Activated CD4-positive, alpha-beta T cell treated with anti-CD3 and anti-CD28 coated beads, Interleukin-2, amount 10 ng/mL, durations not matched to agents 24 days and 14 days (primary cell): Measurements from ENCODE around the gene MED16. TPM values are rescaled to one million over a fixed set of nuclear protein-coding genes. Genes with fewer than 3 reads are reported as not detected.

Experiments
- DNase-seq: peaks from one replicate; pipeline ENCODE4 v3.0.0; 2022
- H3K27ac Mint-ChIP-seq: one replicate; pipeline ENCODE4 v1.8.0; 2022; ENCODE audit warnings: mild to moderate bottlenecking, mixed read lengths
- H3K27me3 Mint-ChIP-seq: one replicate; pipeline ENCODE4 v1.8.0; 2022; ENCODE audit warnings: mixed read lengths
- H3K36me3 Mint-ChIP-seq: one replicate; pipeline ENCODE4 v1.8.0; 2022; ENCODE audit warnings: low read depth, mild to moderate bottlenecking, mixed read lengths
- H3K4me1 Mint-ChIP-seq: one replicate; pipeline ENCODE4 v1.8.0; 2021; ENCODE audit warnings: mixed read lengths
- H3K4me3 Mint-ChIP-seq: one replicate; pipeline ENCODE4 v1.8.0; 2022; ENCODE audit warnings: mild to moderate bottlenecking, moderate library complexity, mixed read lengths
- H3K9me3 Mint-ChIP-seq: one replicate; pipeline ENCODE4 v1.8.0; 2021; ENCODE audit warnings: mixed read lengths
- intact Hi-C: fragments of 100-400 bp; cut with micrococcal nuclease; formaldehyde crosslinking; loops from one replicate; pipeline ENCODE4 v1.15.1; 2023
- total RNA-seq: library from RNA; stranded (reverse); gene quantifications from 2 replicates; pipeline ENCODE4 v1.2.3, GENCODE V29; 2022

MED16 gene
- total RNA-seq, 1 donor from 2014 or later = 58.1 TPM

GRCh38 chr19:924553-925086 is 31.6 kb upstream of the MED16 start:
- DNase-seq = peak; percentile 79
- Mint-ChIP-seq H3K27ac (peak overlapping the region; percentile 81), H3K4me3 (peak overlapping the region; percentile 86), H3K9me3 (no peaks in the 10 kb centered on the region), H3K36me3 (peaks cover 1% of the 10 kb centered on the region), H3K4me1 (peaks cover 12% of the 10 kb centered on the region), H3K27me3 (no peaks in the 10 kb centered on the region)
- intact Hi-C loops = loop anchor here (1.0 to 5.0 kb wide), 4 partner anchors 60 to 268 kb away; partner anchors contain the start of genes PTBP1 and WDR18

- Mint-ChIP-seq H3K9me3 (no peaks in the 10 kb centered on the region), H3K4me1 (peaks cover 16% of the 10 kb centered on the region), H3K36me3 (peaks cover 1% of the 10 kb centered on the region), H3K27me3 (peaks cover 2% of the 10 kb centered on the region), H3K27ac (peak overlapping the region; percentile 92), H3K4me3 (peak overlapping the region; percentile 86)
- DNase-seq = peak; percentile 90
- intact Hi-C loops = loop anchor here (1.0 to 5.0 kb wide), 4 partner anchors 150 to 321 kb away; partner anchors contain the start of gene ATP5F1D
These were observed 27.3 kb upstream of the MED16 start for GRCh38 chr19:920051-920864.

GRCh38 chr19:919199-920050 is 26.4 kb upstream of the MED16 start:
- intact Hi-C loops = loop anchor here (1.0 to 5.0 kb wide), 4 partner anchors 149 to 321 kb away; partner anchors contain the start of gene ATP5F1D
- Mint-ChIP-seq H3K4me3 (peak overlapping the region; percentile 75), H3K27me3 (peaks cover 2% of the 10 kb centered on the region), H3K4me1 (peaks cover 18% of the 10 kb centered on the region), H3K36me3 (peaks cover 1% of the 10 kb centered on the region), H3K9me3 (no peaks in the 10 kb centered on the region), H3K27ac (peak overlapping the region; percentile 73)
- peak; percentile 82 for DNase-seq

GRCh38 chr19:918481-919198 is 25.7 kb upstream of the MED16 start:
- intact Hi-C loops = no loop called here
- Mint-ChIP-seq H3K27ac (peak overlapping the region; percentile 73), H3K4me1 (peaks cover 17% of the 10 kb centered on the region), H3K36me3 (peaks cover 1% of the 10 kb centered on the region), H3K9me3 (no peaks in the 10 kb centered on the region), H3K27me3 (peaks cover 2% of the 10 kb centered on the region), H3K4me3 (peak overlapping the region; percentile 75)
- DNase-seq = peak; percentile 77

GRCh38 chr19:918152-918437 is 25.1 kb upstream of the MED16 start:
- H3K27ac Mint-ChIP-seq = peak overlapping the region; percentile 74
- peaks cover 1% of the 10 kb centered on the region for H3K36me3 Mint-ChIP-seq
- H3K9me3 Mint-ChIP-seq = no peaks in the 10 kb centered on the region
- peaks cover 2% of the 10 kb centered on the region for H3K27me3 Mint-ChIP-seq
- peaks cover 17% of the 10 kb centered on the region for H3K4me1 Mint-ChIP-seq
- peak overlapping the region; percentile 80 for H3K4me3 Mint-ChIP-seq
- intact Hi-C loops = no loop called here
- no peak for DNase-seq

GRCh38 chr19:917323-918151 is 24.6 kb upstream of the MED16 start, which contains the start of gene KISS1R:
Gene KISS1R (plus strand): TSS chr19:917333. CDS start chr19:917503, 170 bp downstream.
- Mint-ChIP-seq H3K4me3 (peak within 1 kb of the TSS; percentile 80), H3K36me3 (peaks cover 1% of the 10 kb centered on the region), H3K27me3 (peaks cover 2% of the 10 kb centered on the region), H3K27ac (peak within 1 kb of the TSS; percentile 74), H3K9me3 (no peaks in the 10 kb centered on the region), H3K4me1 (peaks cover 17% of the 10 kb centered on the region)
- intact Hi-C loops = no loop called here
- DNase-seq = peak; percentile 84

GRCh38 chr19:916645-917322 is 23.8 kb upstream of the MED16 start:
- peak overlapping the region; percentile 23 for H3K4me3 Mint-ChIP-seq
- no peak overlapping the region for H3K27ac Mint-ChIP-seq
- intact Hi-C loops = no loop called here
- DNase-seq = peak; percentile 66
- H3K9me3 Mint-ChIP-seq = no peaks in the 10 kb centered on the region
- H3K27me3 Mint-ChIP-seq = peaks cover 2% of the 10 kb centered on the region
- H3K36me3 Mint-ChIP-seq = peaks cover 1% of the 10 kb centered on the region
- peaks cover 15% of the 10 kb centered on the region for H3K4me1 Mint-ChIP-seq

- Mint-ChIP-seq H3K4me3 (peak within 1 kb of the TSS; percentile 85), H3K9me3 (no peaks in the 10 kb centered on the region), H3K36me3 (peaks cover 8% of the 10 kb centered on the region), H3K27ac (peak within 1 kb of the TSS; percentile 89), H3K4me1 (peaks cover 26% of the 10 kb centered on the region), H3K27me3 (peaks cover 2% of the 10 kb centered on the region)
- intact Hi-C loops = no loop called here
- peak; percentile 97 for DNase-seq
These were observed 20.2 kb upstream of the MED16 start, which contains the start of gene R3HDM4 for GRCh38 chr19:913080-913748. Gene R3HDM4 (minus strand): TSS chr19:913219. CDS start chr19:913157, 62 bp downstream.

GRCh38 chr19:912181-913079 is 19.4 kb upstream of the MED16 start:
- no peaks in the 10 kb centered on the region for H3K27me3 Mint-ChIP-seq
- H3K4me3 Mint-ChIP-seq = peak overlapping the region; percentile 85
- peak; percentile 80 for DNase-seq
- H3K9me3 Mint-ChIP-seq = no peaks in the 10 kb centered on the region
- peaks cover 8% of the 10 kb centered on the region for H3K36me3 Mint-ChIP-seq
- peaks cover 29% of the 10 kb centered on the region for H3K4me1 Mint-ChIP-seq
- intact Hi-C loops = no loop called here
- H3K27ac Mint-ChIP-seq = peak overlapping the region; percentile 89

GRCh38 chr19:911197-912033 is 18.4 kb upstream of the MED16 start:
- Mint-ChIP-seq H3K4me1 (peaks cover 39% of the 10 kb centered on the region), H3K9me3 (no peaks in the 10 kb centered on the region), H3K4me3 (peak overlapping the region; percentile 66), H3K27me3 (no peaks in the 10 kb centered on the region), H3K36me3 (peaks cover 10% of the 10 kb centered on the region), H3K27ac (peak overlapping the region; percentile 58)
- intact Hi-C loops = no loop called here
- DNase-seq = no peak
